Nucleus accumbens (tissue), 56 donors: ENCODE data around the gene PRKAR1B.
A peak's percentile ranks its signal among the peaks of the same experiment; 100 is the strongest.

Experiments
- DNase-seq, 56 donors: peaks; one replicate each; lab custom pipeline; 2025; lab: John Stamatoyannopoulos, UW

Gene PRKAR1B

DNA sequence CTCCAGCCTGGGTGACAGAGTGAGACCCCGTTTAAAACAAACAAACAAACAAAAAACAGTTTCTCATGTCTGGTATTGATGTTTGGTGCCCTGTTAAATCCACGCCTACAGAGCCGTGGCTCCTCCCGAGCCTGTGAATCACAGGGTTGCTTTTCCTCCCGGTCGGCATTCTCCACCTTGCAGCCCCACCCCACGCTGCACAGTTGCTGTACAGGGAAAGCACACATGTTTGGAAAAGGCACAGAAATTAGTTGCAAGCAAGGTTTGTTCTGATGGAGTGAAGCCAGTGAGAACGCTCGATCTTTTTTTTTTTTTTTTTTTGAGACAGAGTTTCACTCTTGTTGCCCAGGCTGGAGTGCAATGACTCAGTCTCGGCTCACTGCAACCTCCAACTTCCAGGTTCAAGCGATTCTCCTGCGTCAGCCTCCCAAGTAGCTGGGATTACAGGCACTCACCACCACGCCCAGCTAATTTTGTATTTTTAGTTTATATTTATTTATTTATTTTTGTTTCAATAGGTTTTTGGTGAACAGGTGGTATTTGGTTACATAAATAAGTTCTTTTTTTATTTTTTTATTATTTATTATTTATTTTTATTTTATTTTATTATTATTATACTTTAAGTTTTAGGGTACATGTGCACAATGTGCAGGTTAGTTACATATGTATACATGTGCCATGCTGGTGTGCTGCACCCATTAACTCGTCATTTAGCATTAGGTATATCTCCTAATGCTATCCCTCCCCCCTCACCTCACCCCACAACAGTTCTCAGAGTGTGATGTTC lies 16.5 kb upstream of the PRKAR1B start:
- peak in 9 of 56 donors; percentile 5 to 47 (median 18) for DNase-seq

DNA sequence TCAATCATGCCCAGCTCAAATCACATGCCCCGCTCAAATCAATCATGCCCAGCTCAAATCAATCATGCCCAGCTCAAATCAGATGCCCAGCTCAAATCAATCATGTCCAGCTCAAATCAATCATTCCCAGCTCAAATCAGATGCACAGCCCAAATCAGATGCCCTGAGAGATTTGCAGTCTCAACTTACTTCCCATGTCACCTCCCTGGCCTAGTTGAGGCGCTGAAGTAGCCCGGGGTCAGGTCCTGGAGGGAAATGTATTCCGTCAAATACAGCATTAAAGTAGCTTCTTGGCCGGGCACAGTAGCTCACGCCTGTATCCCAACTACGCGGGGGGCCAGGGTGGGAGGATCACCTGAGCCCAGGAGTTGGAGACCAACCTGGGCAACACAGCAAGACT lies 15.7 kb upstream of the PRKAR1B start:
- no peak for DNase-seq

DNA sequence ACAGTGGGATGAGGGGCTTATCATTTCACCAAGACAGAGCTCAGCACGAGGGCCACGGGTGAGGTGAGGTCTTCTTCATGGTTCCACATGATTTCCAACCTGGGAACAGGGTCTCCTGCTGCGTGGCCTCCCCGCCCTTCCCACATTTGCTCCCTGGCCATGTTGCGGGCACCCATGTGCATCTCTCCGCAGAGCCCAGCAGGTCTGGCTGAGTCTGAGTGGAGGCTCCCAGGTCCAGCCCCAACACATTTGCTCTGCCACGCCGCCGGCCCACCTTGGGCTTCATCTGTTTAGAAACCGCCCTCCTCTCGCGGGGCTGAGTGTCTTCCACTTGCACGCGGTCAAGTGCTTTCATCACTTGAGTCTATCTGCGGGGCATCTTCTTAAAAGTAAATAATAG lies 14.8 kb upstream of the PRKAR1B start:
- DNase-seq: no peak

DNA sequence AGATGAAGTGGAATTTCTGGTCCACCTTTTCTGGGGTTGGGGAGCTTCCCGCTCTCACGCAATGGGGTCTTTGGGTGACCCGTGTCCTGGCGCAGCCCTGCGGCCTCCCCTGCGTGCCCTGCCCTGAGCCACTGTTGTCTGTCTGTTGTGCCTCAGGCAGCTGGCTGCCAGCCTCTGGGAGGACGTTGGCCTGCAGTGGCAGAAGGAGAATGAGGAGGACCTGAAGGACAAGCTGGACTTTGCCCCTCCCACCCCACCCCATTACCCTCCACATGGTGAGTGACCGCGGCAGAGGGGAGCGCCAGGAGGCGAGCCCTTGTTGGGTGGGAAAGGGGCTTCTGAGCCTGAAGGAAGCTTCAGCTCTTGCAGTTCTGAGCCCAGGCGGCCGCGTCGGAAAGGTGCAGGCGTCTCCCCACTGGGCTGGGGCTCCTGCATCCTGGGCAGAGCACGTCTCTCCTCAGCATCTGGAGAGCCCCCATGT lies 14.2 kb upstream of the PRKAR1B start:
- DNase-seq: no peak

DNA sequence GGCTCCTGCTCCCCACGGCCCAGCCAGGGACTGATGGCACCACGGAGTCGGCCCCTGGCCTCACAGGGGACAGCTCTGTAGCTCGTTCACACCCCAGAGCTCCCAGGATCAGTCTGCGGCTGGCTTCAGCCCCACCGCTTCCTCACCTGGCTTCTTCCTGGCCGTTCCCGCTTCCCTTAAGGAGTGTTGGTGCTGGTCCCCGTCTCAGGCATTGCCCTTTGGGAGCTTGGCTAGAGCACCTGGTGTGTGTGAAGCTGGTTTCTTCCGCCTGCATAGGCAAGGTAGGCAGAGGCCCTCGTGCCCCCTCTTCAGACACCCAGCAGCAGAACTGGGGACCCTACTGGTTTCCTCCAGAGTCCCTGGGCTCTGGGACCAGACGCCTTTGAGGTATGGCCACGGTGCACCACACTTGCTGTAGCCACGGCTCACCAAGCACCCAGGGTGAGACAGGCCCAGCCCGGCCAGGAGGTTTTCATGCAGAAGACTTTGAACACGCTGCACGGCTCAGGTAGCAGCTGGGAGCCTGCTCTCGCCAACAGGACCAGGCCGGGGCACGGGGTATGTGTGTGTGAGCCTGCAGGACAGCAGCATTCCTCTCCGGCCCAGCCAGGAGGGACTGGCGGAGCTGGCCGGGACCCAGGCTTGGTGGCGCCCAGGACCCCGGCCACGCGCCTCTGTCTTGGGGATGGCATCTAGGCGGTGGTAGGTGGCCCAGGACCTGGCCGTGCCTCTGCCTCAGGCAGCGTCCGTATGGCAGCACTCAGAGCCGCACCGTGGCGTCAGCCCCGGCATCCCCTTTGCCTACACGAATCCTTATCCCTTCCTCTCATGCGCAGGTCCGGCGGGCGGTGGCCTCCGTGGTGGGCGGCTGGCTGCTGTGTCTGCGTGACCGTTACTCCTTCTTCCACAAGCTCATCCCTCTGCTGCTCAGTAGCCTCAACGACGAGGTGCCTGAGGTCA lies 13.2 kb upstream of the PRKAR1B start:
- no peak for DNase-seq

DNA sequence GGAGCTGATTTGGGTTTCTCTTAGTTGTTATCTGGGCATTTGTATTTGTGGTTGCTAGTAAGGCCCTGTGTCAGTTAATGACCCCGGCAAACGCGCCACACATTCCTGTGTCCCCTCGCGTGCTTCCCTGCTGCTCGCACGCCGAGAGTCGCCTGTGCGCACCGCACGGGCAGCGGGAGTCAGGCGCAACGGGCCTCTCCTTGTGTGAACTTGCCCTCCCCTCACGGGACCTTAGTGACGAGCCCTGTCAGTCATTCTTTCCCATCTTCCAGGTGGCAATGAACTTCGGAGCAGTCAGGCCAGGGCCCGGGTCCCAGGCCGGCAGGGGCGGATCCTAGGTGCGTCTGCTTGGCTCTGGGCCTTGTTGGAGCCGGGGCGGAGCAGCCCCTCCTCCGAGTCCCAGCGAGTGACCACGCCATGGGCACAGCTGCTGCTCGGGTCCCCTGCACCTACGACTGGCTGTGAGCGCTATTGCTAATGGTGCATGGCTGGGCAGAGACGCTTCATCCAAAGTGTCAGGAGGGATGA lies 12.4 kb upstream of the PRKAR1B start:
- no peak for DNase-seq

DNA sequence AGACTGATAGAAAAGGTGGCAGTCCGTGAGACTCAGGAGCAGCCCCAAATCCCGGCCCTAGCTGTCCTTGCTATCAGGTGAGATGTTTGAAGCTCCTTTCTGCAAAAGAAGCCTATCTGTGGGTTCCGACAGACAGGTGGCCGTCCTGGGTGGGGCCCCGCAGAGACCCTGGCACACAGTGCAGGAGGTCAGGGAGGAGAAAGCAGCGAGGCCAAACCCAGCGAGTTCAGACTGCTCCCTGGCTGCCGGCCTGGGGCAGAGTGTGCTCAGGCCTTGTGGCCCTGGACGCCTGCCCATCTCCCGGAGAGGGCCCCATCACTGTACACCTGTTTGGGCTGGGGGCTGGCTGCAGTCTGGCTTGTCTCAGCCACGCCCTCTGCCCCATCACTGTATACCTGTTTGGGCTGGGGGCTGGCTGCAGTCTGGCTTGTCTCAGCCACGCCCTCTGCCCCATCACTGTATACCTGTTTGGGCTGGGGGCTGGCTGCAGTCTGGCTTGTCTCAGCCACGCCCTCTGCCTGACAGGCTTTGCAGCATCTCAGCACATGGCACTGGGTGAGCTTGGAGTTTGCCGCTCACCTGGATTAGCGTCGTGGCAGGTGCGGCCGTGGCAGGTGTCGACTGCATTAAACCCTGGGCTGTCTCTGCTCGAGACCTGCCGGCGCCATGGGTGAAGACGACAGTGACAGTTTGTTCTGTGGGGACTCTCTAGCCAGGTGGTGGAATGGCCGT lies 11.8 kb upstream of the PRKAR1B start:
- DNase-seq: no peak

DNA sequence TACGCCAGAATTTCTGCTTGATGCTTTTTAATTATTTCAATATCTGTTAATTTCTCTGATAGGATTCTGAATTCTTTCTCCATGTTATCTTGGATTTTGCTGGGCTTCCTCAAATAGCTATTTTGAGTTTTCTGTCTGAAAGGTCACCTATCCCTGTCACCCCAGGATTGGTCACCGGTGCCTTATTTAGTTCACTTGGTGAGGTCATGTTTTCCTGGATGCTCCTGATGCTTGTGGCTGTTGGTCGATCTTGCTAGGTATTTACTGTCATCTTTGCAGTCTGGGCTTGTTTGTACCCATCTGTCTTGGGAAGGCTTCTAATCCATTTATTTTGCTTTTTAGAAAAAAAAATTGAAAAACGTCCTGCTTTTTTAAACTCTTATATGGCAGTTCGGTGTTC lies 11.2 kb upstream of the PRKAR1B start:
- DNase-seq: no peak

DNA sequence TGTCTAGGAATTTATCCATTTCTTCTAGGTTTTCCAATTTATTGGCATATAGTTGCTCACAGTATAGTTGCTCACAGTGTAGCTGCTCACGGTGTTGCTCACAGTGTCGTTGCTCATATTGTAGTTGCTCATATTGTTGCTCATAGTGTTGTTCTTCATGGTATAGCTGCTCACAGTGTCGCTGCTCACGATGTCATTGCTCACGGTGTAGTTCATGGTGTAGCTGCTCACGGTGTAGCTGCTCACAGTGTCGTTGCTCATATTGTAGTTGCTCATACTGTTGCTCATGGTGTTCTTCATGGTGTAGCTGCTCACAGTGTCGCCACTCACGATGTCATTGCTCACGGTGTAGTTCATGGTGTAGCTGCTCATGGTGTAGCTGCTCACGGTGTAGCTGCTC lies 7.7 kb upstream of the PRKAR1B start:
- no peak for DNase-seq

DNA sequence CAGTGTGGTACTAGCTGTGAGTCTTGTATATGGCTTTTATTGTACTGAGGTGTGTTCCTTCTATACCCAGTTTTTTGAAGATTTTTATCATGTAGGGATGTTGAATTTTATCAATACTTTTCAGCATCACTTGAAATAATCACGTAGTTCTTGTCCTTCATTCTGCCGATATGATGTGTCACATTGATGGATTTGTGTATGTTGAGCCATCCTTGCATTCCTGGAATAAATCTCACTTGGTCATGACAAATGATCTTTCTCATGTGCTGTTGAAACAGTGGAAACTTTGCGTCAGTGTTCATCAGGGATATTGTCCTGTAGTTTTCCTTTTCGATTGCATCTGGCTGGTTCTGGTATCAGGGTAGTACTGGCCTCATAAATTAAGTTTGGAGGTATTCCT lies 7.1 kb upstream of the PRKAR1B start:
- no peak for DNase-seq

DNA sequence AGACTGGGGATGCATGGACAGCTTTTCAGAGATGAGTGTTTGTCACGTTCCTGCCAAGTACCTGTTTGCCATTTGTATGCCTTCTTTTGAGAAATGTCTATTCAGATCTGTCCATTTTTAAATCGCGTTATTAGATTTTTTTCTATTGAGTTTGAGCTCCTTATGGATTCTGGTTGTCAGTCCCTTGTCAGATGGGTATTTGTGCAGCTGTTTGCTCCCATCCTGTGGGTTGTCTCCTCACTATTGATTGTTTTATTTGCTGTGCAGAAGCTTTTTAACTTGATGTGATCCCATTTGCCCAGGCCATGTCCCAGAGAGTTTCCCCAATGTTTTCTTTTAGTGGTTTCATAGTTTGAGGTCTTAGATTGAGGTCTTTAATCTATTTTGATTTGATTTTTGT lies 5.5 kb upstream of the PRKAR1B start:
- DNase-seq: no peak

DNA sequence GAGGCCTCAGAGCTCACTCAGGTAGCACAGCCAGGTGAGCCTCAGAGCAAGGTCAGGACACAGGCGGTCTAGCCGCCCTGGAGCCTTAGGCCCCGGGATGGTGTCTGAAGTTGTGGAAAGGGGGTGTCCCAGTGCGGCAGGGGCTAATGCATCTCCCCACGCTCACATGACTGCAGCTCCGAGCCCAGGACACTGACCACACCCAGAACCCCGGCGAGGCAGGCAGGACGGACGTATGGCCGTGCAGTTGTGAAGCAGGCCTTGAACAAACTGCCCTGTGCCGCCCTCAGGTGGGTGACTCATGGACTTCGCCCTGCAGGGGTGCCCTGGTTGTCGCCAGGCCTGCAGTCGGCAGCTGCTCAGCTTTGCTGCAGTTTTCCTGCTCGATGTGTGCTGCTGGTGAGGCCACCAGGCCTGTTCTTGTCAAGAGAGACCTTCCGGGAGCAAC lies 5.0 kb upstream of the PRKAR1B start:
- DNase-seq: no peak

DNA sequence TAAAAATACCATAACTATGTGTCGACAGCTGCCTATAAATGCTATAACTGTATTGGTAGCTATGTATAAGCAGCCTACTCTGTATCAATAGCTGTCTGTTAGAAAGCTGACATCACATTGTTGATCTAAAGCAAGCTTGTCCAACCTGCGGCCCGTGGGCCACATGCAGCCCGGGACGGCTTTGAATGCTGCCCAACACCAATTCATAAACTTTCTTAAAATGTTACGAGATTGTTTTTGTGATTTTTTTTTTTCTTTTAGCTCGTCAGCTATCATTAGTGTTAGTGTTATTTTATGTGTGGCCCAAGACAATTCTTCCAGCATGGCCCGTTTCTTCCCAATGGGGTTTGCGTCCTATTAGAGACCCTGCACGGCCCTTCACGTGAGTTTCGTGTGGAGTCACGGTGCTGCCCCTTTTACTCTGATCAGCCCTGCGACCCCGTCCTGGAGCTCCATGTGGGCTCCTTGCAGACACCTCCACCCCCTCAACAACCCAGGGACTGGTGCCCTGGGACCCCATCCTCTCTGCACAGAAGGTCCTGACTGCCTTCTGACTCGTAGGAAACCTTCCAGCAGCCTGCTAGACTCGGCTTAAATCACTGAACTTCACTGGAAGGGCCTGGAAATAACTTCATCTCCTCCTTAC lies 4.5 kb upstream of the PRKAR1B start:
- DNase-seq: no peak

DNA sequence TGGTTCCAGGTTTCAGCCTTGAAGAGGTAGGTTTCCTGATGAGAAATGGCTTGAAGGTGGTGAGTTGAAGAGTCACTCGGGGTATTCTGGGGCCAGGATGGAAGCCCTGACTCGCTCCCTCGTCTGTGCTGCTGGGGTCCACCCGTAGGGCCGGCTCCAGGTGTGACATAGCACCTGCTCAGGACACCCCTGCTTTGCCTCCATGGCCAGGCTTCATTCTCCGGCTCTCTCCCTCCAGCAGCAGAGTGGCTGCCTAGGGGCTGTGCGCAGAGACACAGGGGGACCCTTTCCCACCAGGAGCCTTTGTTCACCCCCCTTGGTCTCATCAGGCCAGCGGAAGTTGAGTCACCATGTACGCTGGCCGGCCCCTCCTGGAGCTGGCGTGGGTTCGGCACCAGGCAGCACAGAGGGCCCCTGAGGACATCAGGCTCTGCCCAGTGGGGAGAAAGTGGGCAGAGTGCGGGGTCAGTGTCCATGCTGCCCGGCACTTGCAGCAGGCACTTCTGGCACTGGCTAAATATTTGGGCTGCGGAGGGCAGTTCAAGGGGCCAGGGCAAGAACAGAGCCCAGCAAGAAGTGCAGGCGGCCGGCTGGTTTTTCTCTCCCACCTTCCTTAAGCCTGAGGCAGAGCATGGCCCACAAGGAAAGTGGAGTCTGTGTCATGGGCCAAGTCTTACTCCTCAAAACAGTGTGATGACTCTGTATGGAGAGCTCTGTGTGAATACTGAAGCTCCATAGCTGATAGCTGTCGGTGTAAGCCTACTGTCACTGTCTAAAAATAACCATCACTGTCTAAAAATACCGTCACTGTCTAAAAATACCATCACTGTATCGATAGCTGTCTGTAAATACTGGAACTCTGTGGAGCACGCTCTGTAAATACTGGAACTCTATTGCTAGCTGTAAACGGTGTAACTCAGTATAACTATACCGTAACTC lies 3.7 kb upstream of the PRKAR1B start:
- DNase-seq: no peak

DNA sequence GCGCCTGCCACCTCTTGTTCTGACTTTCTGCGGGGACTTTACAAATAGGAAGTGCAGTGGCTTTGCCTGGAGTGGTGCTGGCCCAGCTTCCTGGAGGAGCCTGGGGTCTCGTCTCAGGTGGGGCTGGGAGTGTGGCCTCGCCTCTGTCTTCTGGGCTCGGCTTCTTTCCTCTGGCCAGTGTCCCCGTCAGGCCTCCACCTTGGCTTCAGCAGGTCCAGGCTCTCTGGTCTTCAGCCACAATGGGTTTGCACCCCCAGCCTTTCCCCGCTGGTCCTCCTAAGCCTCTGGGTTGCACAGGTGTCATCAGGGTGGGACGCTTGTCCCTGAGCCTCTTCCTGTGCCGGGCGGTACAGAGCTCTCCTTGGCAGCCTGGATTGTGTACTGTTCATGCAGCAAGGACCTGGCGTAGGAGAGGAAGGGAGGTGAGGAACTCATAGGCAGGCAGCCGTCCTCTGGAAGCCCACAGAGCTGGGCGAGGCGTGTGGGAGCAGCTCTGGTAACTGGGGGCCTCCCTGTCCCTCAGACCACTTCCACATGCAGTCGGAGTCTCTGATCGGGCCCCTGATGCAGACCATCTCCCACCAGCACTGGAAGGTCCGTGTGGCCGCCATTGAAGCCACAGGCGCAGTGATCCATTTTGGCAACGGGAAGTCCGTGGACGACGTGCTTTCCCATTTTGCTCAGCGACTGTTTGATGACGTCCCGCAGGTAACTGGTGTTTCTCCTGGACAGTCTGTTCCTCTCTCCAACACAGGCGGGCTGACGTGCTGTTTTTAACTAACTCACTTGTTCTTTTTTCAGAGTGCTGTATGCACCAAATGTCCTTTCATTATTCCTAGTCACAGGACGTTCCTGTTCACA lies 2.3 kb upstream of the PRKAR1B start:
- no peak for DNase-seq

DNA sequence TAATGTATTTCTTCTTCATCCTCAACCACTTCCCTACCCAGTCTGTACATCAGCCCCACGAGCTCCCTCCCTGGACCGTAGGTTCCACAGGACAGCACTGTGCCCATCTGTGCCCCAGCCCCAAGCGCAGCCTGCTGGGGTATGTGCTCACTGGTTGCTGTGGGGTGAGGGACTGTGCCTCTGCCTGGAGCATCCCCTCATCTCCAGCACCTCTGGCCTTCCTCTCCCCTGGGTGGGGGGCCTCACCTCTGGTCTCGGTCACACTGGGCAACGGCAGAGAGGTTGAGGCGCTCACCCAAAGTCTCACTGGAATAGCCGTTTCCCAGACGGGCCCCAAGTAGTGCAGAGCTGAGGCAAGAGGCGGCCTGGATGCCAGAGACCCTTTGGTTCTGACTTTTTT lies 1.5 kb upstream of the PRKAR1B start:
- DNase-seq: no peak

DNA sequence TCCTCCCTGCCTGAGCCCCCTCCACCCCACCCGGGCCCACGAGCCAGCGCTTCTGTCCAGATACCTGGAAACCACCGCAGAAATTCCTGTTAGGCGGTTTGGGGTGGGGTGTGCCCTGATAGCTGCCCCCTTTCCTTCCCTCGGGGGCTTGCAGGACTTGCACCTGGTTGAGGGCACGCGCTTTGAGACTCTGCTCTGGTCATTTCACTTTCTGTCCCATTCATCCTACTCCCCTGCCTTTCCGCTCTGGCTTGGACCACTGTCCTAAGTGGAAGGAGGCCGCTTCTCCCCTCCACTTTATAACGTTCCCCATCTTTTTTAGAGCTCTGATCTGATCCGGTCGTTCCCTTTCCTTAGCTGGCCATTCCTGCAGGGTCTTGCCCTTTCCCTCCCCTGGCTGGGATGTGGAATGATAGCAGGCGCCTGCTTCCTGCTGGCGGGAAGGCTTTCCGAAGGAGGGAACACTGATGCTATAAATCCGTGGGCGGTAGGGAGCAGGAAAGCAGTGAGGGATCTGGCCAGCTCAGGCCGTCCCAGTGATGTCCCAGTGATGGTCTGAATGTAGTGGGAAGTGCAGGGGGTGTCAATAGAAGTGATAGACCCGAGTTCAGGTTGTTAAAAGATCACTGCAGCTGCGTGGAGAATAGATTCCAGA lies 852 bp upstream of the PRKAR1B start:
- DNase-seq: no peak

DNA sequence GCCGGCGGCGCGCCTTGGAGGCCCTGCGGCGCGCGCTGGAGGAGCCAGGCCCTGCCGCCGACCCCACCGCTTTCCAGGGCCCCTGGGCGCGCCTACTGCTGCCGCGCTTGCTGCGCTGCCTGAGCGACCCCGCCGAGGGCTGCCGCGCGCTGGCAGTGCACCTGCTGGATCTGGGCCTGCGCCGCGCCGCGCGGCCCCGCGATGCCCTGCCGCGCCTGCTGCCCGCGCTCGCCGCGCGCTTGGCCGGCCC lies 302 bp downstream of the PRKAR1B start:
- DNase-seq: peak in 1 of 56 donors; percentile 45
